Trophoblast cell (in vitro differentiated cells and primary cell): Measurements from ENCODE around the gene SPIN1.
"Not testable (repeated sequence)": the region's sequence is repeated elsewhere in the genome, so short reads cannot be mapped to it uniquely, and the experiment has no call there.

ENCODE experiments used
- DNase-seq, 2 donors: peaks; one replicate each; pipeline ENCODE4 v3.0.0-alpha.2; 2016
- H2AFZ ChIP-seq: 2 replicates; pipeline ENCODE4 v1.6.1; 2013; ENCODE audit warnings: low read length, moderate library complexity, mild to moderate bottlenecking; ENCODE audit not compliant: insufficient read depth, poor library complexity
- H2AK5ac ChIP-seq: 2 replicates; pipeline ENCODE4 v1.6.1; 2013; ENCODE audit warnings: mild to moderate bottlenecking, low read length
- H2BK120ac ChIP-seq: 2 replicates; pipeline ENCODE4 v1.6.1; 2013; ENCODE audit warnings: low read length, mild to moderate bottlenecking, moderate library complexity; ENCODE audit not compliant: insufficient read depth, poor library complexity
- H2BK12ac ChIP-seq: 2 replicates; pipeline ENCODE4 v1.6.1; 2013; ENCODE audit warnings: mild to moderate bottlenecking, low read length, moderate library complexity
- H2BK5ac ChIP-seq: 2 replicates; pipeline ENCODE4 v1.6.1; 2013; ENCODE audit warnings: low read length, low read depth, moderate library complexity, mild to moderate bottlenecking; ENCODE audit not compliant: poor library complexity
- H3K14ac ChIP-seq: 2 replicates; pipeline ENCODE4 v1.6.1; 2013; ENCODE audit warnings: mild to moderate bottlenecking, low read length
- H3K18ac ChIP-seq: 2 replicates; pipeline ENCODE4 v1.6.1; 2013; ENCODE audit warnings: mild to moderate bottlenecking, low read length
- H3K23ac ChIP-seq: 2 replicates; pipeline ENCODE4 v1.6.1; 2013; ENCODE audit warnings: low read length
- H3K27ac ChIP-seq: 2 replicates; pipeline ENCODE4 v1.5.1; 2013; ENCODE audit warnings: low read depth, mild to moderate bottlenecking, inconsistent platforms, low read length, moderate library complexity
- H3K27me3 ChIP-seq: 2 replicates; pipeline ENCODE4 v1.6.1; 2013; ENCODE audit warnings: inconsistent platforms, mild to moderate bottlenecking, low read length, moderate library complexity; ENCODE audit not compliant: insufficient read depth
- H3K36me3 ChIP-seq, 2 experiments: 1 replicate in 1 of 2; 2 replicates in 1 of 2; pipeline ENCODE4 v1.6.1; 2013; ENCODE audit warnings: low read length in 2 of 2, mild to moderate bottlenecking in 2 of 2, moderate library complexity in 1 of 2; ENCODE audit not compliant: insufficient read depth in 2 of 2, control insufficient read depth in 1 of 2
- H3K4ac ChIP-seq: 2 replicates; pipeline ENCODE4 v1.6.1; 2013; ENCODE audit warnings: low read depth, mild to moderate bottlenecking, low read length, moderate library complexity
- H3K4me1 ChIP-seq, 2 experiments: 1 replicate in 1 of 2; 2 replicates in 1 of 2; pipeline ENCODE4 v1.6.1; 2013; ENCODE audit warnings: low read length in 2 of 2, mild to moderate bottlenecking in 2 of 2, moderate library complexity in 1 of 2; ENCODE audit not compliant: insufficient read depth in 2 of 2, control insufficient read depth in 1 of 2
- H3K4me2 ChIP-seq: 2 replicates; pipeline ENCODE4 v1.6.1; 2013; ENCODE audit warnings: inconsistent platforms, mild to moderate bottlenecking, low read length, moderate library complexity
- H3K4me3 ChIP-seq: 2 replicates; pipeline ENCODE4 v1.5.1; 2013; ENCODE audit warnings: mild to moderate bottlenecking, low read depth, low read length, inconsistent platforms
- H3K79me1 ChIP-seq: one replicate; pipeline ENCODE4 v1.6.1; 2013; ENCODE audit warnings: low read length
- H3K79me2 ChIP-seq: 2 replicates; pipeline ENCODE4 v1.6.1; 2013; ENCODE audit warnings: low read length, mild to moderate bottlenecking; ENCODE audit not compliant: control insufficient read depth, insufficient read depth, poor library complexity
- H3K9ac ChIP-seq: 2 replicates; pipeline ENCODE4 v1.6.1; 2013; ENCODE audit warnings: mild to moderate bottlenecking, low read length
- H3K9me3 ChIP-seq: 2 replicates; pipeline ENCODE4 v1.6.1; 2013; ENCODE audit warnings: low read depth, mild to moderate bottlenecking, control low read depth, inconsistent platforms, low read length; ENCODE audit not compliant: insufficient read depth
- H4K12ac ChIP-seq: 2 replicates; pipeline ENCODE4 v1.6.1; 2013; ENCODE audit warnings: low read depth, mild to moderate bottlenecking, low read length, moderate library complexity
- H4K8ac ChIP-seq: 2 replicates; pipeline ENCODE4 v1.6.1; 2013; ENCODE audit warnings: low read depth, mild to moderate bottlenecking, low read length, moderate library complexity
- H4K91ac ChIP-seq: one replicate; pipeline ENCODE4 v1.6.1; 2013; ENCODE audit warnings: low read depth, mild to moderate bottlenecking, low read length, moderate library complexity
- WGBS: extraction: QIAGEN DNeasy Blood & Tissue Kit; methylation state at CpG from one replicate; pipeline ENCODE4 v1.1.7; 2013; ENCODE audit warnings: missing lambda C conversion rate; ENCODE audit not compliant: insufficient read length, insufficient coverage; ENCODE audit errors: extremely low coverage; 5-methylcytosine and 5-hydroxymethylcytosine counted together

SPIN1 gene

GRCh38 chr9:88379352-88379751 lies 8.9 kb upstream of the SPIN1 start:
- Histone ChIP-seq H2AK5ac (no peak overlapping the region), H2BK12ac (no peak overlapping the region), H3K9ac (no peak overlapping the region), H3K14ac (no peak overlapping the region), H3K36me3 (no peaks in the 10 kb centered on the region), H3K79me2 (no peaks in the 10 kb centered on the region), H3K27me3 (no peaks in the 10 kb centered on the region), H3K27ac (no peak overlapping the region), H4K91ac (no peak overlapping the region), H3K18ac (no peak overlapping the region), H3K4me2 (no peak overlapping the region), H3K4ac (no peak overlapping the region), H3K23ac (no peak overlapping the region), H3K9me3 (no peaks in the 10 kb centered on the region), H2AFZ (no peak overlapping the region), H2BK120ac (no peak overlapping the region), H3K4me3 (no peak overlapping the region), H2BK5ac (no peak overlapping the region), H3K79me1 (no peaks in the 10 kb centered on the region), H3K4me1 (no peaks in the 10 kb centered on the region), H4K12ac (no peak overlapping the region), H4K8ac (no peak overlapping the region)
- no CpG with 5 or more reads among the region's 3 CpGs for WGBS
- DNase-seq: no peak

GRCh38 chr9:88380118-88380517 lies 8.1 kb upstream of the SPIN1 start:
- H4K8ac ChIP-seq: no peak overlapping the region
- H3K79me1 ChIP-seq: no peaks in the 10 kb centered on the region
- H3K4me1 ChIP-seq: no peaks in the 10 kb centered on the region
- no peak overlapping the region for H2AFZ ChIP-seq
- no peak overlapping the region for H3K14ac ChIP-seq
- no peak overlapping the region for H3K18ac ChIP-seq
- H3K9me3 ChIP-seq: no peaks in the 10 kb centered on the region
- no peaks in the 10 kb centered on the region for H3K36me3 ChIP-seq
- H2AK5ac ChIP-seq: no peak overlapping the region
- no peak overlapping the region for H3K23ac ChIP-seq
- no peak overlapping the region for H2BK12ac ChIP-seq
- H4K12ac ChIP-seq: no peak overlapping the region
- H3K79me2 ChIP-seq: no peaks in the 10 kb centered on the region
- H3K27me3 ChIP-seq: no peaks in the 10 kb centered on the region
- no peak overlapping the region for H3K4ac ChIP-seq
- H3K27ac ChIP-seq: no peak overlapping the region
- no peak overlapping the region for H4K91ac ChIP-seq
- H3K4me3 ChIP-seq: no peak overlapping the region
- WGBS: no CpG with 5 or more reads among the region's 1 CpG
- DNase-seq: no peak
- H3K9ac ChIP-seq: no peak overlapping the region
- H2BK120ac ChIP-seq: no peak overlapping the region
- H3K4me2 ChIP-seq: no peak overlapping the region
- H2BK5ac ChIP-seq: no peak overlapping the region

- not testable (repeated sequence) for H3K4me1 ChIP-seq, H3K27me3 ChIP-seq, H3K9ac ChIP-seq, H2BK12ac ChIP-seq, H3K9me3 ChIP-seq, H2BK5ac ChIP-seq, H2AFZ ChIP-seq, H3K36me3 ChIP-seq, H3K79me1 ChIP-seq, H2AK5ac ChIP-seq, H3K79me2 ChIP-seq, H4K12ac ChIP-seq, H3K4ac ChIP-seq, H2BK120ac ChIP-seq, H4K91ac ChIP-seq, H3K4me2 ChIP-seq, H3K23ac ChIP-seq, H3K14ac ChIP-seq, H3K18ac ChIP-seq, H4K8ac ChIP-seq, H3K4me3 ChIP-seq, H3K27ac ChIP-seq
- WGBS: 100% methylated on average over 3 of the region's 10 CpGs
- peak in 1 of 2 donors; percentile 37 for DNase-seq
Observed at GRCh38 chr9:88381322-88381721, 6.9 kb upstream of the SPIN1 start.

- H4K12ac ChIP-seq: no peak overlapping the region
- no peak overlapping the region for H3K9ac ChIP-seq
- no peak overlapping the region for H2BK5ac ChIP-seq
- no peak overlapping the region for H3K4me2 ChIP-seq
- no peak overlapping the region for H3K27ac ChIP-seq
- peaks cover 1% of the 10 kb centered on the region for H3K9me3 ChIP-seq
- no peak overlapping the region for H3K4me3 ChIP-seq
- peaks cover 8% of the 10 kb centered on the region for H3K79me2 ChIP-seq
- H3K14ac ChIP-seq: no peak overlapping the region
- H2BK12ac ChIP-seq: no peak overlapping the region
- WGBS: no CpG with 5 or more reads among the region's 3 CpGs
- no peak overlapping the region for H3K23ac ChIP-seq
- H4K91ac ChIP-seq: no peak overlapping the region
- H3K4ac ChIP-seq: no peak overlapping the region
- H3K18ac ChIP-seq: no peak overlapping the region
- DNase-seq: no peak
- H2AK5ac ChIP-seq: no peak overlapping the region
- no peak overlapping the region for H2AFZ ChIP-seq
- H3K79me1 ChIP-seq: peaks cover 8% of the 10 kb centered on the region
- no peaks in the 10 kb centered on the region for H3K27me3 ChIP-seq
- peaks cover 3 to 4% of the 10 kb centered on the region in 2 experiments for H3K4me1 ChIP-seq
- H2BK120ac ChIP-seq: no peak overlapping the region
- no peaks in the 10 kb centered on the region for H3K36me3 ChIP-seq
- H4K8ac ChIP-seq: no peak overlapping the region
Observed at GRCh38 chr9:88383176-88383575, 5.1 kb upstream of the SPIN1 start.
